HG03558 (cell line): ENCODE measurements around the gene BCAS3.
"Not testable (repeated sequence)": the region's sequence is repeated elsewhere in the genome, so short reads cannot be mapped to it uniquely, and the experiment has no call there.

ENCODE experiments used
- ATAC-seq: cut with Tn5 transposase; IDR thresholded peaks from one replicate; pipeline ENCODE4 v1.9.1; 2021; ENCODE audit warnings: moderate number of reproducible peaks; ENCODE audit not compliant: unreplicated experiment; ENCODE audit errors: extremely low read depth

BCAS3 gene

GRCh38 chr17:60970741-60971140 lies 293.1 kb downstream of the BCAS3 start:
- ATAC-seq, result no peak

DNA sequence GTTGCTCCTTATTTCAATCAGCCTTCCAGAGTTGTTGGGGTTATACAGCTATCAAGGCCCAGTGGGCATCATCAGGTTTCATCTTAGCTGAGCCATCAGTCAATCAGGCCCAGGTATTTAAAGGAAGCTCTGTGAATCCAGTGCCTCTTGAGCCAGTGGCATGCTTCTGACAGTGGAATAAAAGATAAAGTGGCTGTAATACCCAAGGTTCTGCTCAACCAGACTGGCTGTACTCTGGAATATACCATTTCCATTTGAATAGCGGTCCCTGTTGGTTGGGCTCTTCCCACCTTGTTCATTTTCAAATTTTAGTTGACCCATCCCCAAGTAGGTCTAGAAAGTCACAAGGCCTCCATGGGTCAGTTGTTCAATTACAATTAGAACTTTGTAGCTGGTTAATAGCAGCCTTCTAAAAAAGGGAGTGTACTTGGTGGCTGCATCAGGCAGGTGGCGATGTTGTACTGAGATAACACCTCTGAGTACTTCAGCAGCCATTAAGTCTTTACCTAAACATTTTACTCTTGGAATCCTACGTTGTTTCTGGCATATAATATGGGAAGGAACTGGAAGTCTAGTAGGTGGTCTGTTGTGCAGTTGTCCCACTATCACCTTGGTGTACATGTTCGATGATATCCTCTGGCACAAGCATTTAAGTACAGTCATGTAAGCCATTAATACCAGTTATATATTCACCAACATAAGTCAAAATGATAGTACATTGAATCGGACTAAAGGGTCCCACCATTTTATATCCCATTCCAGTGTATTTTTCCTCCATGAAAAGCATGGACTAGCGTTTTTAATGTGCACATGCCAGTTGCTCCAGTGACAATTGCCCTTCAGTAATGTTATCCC lies 294.1 kb downstream of the BCAS3 start:
- ATAC-seq, result no peak

GRCh38 chr17:60976861-60977260 lies 299.2 kb downstream of the BCAS3 start:
- ATAC-seq, result not testable (repeated sequence)

DNA sequence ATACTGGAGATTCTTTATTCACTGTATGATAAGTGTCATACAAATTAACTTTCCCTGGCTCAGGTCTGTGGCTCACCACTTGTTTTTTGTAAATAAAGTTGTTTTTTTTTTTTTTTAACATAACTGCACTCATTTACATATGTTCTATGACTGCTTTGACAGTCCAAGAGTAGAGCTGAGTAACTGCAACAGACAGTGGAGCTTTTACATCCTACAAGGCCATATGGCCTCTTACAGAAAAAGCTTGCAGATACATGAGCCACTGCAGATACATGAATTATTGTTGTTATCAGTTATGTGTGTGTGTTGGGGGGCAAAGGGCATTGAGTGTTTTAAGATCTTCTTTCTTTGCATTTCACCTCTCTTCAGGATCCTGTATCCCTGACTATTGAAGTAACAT lies 311.7 kb downstream of the BCAS3 start:
- no peak for ATAC-seq

DNA sequence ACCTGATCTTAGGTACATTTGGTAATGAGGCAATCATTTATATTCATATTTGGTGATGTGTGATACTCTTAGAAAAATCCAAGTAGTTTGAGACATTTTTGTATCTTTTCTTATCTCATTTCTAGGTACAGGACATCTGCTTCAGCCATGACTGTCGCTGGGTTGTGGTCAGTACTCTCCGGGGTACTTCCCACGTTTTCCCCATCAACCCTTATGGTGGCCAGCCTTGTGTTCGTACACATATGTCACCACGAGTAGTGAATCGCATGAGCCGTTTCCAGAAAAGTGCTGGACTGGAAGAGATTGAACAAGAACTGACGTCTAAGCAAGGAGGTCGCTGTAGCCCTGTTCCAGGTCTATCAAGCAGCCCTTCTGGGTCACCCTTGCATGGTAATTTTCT lies 312.2 kb downstream of the BCAS3 start:
- ATAC-seq, result no peak

DNA sequence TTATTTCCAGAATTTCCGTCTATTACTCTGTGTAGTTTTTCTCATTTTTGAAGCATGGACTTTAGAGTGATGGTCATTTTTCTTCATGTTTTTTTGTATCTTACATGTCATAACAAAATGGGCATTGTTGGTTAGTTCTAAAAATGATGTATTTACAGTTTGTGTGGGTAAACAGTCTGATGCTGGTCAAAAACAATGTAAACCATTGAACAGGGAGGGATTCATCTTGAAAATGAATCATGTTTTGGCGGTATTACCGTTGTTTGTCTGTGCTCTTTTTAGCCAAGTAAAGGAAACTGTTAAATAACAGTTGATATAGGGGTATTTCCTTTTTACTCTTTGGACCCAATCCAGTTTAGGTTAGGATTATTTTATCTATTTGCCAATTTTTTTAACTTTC lies 315.8 kb downstream of the BCAS3 start:
- no peak for ATAC-seq

DNA sequence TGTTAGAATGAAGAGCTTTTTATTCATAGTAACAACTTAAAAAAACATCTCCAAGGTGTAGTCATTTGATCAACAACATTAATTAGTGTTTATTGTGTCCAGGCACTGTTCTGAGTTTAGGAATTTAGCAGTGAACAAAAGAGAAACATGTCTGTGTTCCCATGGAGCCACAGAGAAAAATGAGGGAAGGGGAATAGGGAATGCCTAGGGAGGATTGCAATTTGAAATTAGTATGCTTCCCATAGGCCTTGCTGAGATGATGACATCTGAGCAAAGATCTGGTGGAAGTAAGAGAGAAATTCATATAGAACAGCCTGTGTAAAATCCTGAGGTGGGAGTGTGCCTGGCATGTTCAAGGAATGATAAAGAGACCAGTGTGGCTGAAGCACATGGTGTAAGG lies 318.0 kb downstream of the BCAS3 start:
- no peak for ATAC-seq

DNA sequence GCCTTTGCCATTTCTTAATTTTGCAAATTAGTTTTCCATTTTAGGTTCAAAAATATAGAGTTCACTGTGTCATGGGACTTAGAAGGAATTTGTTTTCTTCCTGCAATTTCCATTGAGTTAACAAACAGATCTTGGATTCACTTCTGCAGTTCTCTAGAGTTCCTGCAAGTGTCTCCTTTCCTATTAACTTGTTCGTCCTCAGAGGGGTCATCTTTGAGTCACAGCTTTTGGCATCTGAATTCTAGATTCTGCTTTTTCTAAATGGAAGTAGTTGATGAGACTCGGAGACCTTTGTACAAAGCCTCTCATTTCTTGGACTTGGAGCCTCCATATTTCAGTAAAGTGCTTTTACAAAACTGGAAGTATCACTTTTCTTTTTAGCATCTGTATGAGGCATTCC lies 323.3 kb downstream of the BCAS3 start:
- no peak for ATAC-seq

- no peak for ATAC-seq
Observed at GRCh38 chr17:61002316-61002736, 324.7 kb downstream of the BCAS3 start.

DNA sequence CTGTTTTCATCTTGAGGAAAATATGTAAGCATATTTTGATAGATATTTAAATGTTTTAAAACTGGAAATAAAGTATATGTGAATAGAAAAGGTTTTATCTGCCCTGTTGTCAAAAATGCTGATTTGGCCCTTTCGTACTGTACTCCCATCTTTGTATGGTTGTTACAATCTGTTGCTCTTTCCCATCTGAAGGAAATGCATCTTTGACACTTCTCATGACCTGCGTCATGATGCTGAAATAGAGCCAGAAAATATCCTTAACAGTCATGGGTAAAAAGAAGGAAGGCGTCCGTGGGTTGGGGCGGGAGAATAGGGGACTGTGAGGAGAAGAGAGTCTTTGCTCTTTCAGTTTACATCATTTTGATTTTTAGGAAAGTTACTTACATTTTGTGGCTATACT lies 327.7 kb downstream of the BCAS3 start:
- no peak for ATAC-seq

- ATAC-seq, result not testable (repeated sequence)
Observed at GRCh38 chr17:61005958-61006357, 328.3 kb downstream of the BCAS3 start.

GRCh38 chr17:61007980-61008379 lies 330.3 kb downstream of the BCAS3 start:
- ATAC-seq, result no peak

- no peak for ATAC-seq
Observed at GRCh38 chr17:61009663-61010062, 332.0 kb downstream of the BCAS3 start.

GRCh38 chr17:61010661-61011170 lies 333.1 kb downstream of the BCAS3 start:
- no peak for ATAC-seq

DNA sequence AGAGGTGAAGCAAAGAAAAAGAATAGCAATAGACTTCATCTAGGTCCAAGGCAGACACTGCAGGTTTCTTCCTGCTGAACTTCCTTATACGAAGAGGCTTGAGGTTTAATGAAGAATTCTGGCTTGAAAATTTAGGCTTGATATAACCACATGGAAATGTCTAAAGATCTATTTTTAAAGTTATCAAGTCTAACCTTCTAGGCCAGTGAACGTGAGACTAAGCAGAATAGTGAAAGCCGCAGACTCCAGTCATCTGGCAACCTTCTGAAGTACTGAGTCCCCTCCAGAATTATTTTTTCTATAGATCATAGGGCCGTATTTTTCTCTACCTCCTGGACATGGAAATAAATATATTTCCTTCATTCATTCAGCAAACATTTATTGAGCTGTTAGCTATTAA lies 333.6 kb downstream of the BCAS3 start:
- ATAC-seq, result no peak

GRCh38 chr17:61015966-61016365 lies 338.3 kb downstream of the BCAS3 start:
- no peak for ATAC-seq

DNA sequence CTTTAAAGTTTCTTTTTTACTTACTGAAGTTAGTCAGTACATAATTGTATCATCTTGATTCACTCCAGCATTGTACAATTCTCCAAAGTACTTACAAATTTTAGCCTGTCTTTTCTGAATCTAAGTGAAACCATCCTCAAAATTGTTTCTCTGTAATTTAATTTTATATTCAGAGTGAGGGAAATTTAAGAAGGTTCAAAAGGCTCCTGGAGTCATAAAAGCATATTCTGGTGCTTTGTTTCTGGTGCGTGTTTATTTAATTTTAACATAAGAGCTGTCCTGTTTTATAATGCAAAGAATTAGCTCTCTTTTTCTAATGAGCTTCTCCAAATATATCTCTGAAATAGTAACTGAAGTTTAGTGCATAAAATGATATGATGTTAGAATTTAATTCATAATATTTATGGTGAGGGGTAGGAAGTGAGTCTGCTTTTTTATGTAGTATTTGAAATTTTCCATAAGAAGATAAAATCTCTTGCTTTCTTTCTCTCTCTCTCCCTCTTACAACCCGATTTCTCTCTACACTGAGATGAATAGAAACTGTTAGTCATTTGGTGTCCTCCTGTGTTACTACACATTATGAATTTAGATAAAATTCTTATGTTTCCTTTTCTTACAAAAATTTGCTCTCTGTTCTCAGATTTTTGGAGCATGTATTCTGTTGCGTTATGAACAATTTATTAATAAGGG lies 339.8 kb downstream of the BCAS3 start:
- ATAC-seq, result no peak

DNA sequence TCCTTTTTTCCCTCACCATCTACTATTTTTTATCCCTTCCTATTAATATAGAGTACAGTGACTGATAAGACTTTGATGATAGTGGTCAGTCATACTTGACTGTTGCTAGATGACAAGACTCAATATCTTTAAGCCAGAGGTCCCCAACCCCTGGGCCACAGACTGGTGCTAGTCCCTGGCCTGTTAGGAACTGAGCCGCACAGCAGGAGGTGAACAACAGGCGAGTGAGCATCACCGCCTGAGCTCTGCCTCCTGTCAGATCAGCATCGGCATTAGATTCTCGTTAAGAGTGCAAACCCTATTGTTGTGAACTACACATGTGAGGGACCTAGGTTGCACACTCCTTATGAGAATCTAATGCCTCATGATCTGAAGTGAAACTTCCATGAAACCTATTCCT lies 341.3 kb downstream of the BCAS3 start:
- no peak for ATAC-seq

- no peak for ATAC-seq
Observed at GRCh38 chr17:61023996-61024395, 346.3 kb downstream of the BCAS3 start.

DNA sequence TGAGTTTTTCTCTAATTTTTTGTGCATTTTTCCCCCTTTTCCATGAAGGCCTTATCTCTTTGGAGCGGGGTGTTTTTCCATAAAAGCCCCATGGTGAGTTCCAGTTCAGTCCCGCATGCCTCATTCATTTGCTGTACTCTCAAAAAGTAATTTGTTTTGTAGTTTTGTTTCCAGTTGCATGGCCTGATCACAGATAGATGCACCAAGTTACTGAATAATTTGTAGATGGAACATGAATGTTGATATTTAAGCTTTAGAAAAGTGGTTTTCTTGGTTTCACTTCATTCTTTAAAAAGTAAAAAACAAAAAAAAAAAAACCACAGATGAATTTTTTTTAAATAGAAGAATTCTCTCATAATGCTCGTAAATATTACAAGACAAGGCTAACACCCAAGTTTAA lies 349.2 kb downstream of the BCAS3 start:
- ATAC-seq, result no peak

GRCh38 chr17:61029181-61029580 lies 351.5 kb downstream of the BCAS3 start:
- no peak for ATAC-seq
